Midbrain (tissue), 1 donor: ENCODE data around the gene CYP46A1.

Experiments
- DNase-seq: peaks from one replicate; lab custom pipeline; 2025; lab: John Stamatoyannopoulos, UW

CYP46A1 gene

DNA sequence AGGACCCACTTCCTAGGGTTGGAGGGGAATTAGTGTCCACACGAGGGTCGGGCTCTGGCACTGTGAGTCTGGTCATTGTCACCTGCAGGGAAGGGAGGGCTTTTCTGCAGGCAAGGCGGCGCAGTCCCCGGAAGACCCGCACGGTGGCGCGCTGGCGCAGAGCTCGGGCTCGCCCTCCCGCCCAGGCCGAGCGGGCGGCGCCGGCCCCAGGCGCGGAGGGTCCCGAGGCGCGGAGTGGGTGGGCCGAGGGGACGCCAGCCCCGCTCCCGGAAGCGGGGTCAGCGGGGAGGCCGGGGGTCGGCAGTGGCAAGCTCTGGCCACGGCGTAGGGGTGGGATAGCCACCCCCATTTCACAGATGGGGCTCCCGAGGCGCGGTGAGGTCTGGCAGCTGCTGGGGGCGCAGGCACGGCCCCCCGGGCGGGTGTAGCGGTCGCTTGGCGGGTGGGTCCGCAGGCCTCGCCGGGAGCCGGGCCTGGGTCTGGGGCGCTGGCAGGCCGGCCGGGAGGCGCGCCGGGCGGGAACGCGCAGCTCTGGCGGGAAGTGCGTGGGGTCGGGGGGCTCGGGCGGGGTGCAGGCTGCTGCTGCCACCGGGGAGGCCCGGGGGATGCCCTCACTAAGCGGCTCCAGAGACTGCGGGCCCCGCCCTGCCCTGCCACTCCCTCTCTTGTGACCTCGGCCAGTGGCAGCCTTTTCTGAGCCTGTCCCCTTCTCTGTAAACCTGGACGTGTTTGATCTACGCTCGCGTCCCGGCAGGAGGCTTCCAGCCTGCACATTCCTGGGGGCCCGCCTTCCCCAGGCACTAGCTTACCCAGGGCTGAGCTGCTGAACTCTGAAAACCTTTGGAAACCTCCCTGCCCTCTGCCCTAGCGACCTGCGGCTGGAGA is 46.1 kb downstream of the CYP46A1 start:
- DNase-seq, result peak; percentile 45

GRCh38 chr14:99730876-99731546 is 46.9 kb downstream of the CYP46A1 start:
- DNase-seq, result no peak

DNA sequence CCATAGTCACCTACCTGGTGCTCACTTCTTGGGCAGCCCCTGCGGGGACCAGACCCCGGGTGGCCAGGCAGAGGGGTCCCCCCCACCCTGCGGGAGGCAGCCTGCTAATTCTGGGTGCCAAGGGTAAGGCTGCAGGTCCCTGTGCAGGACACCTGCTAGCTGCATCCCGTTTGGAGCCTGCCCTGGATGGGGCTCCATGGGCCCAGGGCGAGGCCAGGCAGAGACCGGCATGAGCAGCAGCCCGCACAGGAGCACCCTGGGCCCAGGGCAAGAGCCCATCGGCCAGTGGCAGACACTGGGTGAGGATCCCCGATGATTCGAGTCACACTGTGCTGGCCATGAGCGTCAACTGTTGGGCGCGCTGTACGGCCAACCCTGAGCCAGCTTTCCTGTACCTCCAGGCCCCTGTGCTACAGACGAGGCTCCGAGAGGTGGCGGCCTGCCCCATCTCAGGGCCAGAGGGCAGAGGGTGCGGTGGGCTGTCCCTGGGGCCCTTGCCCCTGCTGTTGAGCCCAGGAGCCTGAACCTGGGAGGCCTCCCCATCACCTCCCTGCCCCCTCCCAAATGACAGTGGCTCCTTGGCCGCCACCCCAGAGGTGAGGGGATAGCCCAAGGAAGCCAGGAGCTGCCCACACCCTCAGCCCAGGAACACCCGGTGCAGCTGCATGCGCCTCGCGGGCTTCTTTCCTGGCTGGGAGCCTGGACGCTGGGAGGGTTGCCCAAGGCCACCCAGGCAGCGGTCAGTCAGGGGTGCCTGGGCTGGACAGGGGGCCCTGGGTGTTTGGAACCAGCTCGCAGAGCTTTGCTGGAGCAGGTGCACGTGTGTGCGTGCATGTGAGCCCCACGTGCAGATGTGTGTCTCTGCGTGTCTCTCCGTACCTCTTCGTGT is 47.7 kb downstream of the CYP46A1 start:
- DNase-seq, result peak; percentile 16

- peak; percentile 8 for DNase-seq
These were observed 48.5 kb downstream of the CYP46A1 start for GRCh38 chr14:99732436-99733210.

GRCh38 chr14:99733211-99733539 is 49.1 kb downstream of the CYP46A1 start:
- DNase-seq, result no peak

DNA sequence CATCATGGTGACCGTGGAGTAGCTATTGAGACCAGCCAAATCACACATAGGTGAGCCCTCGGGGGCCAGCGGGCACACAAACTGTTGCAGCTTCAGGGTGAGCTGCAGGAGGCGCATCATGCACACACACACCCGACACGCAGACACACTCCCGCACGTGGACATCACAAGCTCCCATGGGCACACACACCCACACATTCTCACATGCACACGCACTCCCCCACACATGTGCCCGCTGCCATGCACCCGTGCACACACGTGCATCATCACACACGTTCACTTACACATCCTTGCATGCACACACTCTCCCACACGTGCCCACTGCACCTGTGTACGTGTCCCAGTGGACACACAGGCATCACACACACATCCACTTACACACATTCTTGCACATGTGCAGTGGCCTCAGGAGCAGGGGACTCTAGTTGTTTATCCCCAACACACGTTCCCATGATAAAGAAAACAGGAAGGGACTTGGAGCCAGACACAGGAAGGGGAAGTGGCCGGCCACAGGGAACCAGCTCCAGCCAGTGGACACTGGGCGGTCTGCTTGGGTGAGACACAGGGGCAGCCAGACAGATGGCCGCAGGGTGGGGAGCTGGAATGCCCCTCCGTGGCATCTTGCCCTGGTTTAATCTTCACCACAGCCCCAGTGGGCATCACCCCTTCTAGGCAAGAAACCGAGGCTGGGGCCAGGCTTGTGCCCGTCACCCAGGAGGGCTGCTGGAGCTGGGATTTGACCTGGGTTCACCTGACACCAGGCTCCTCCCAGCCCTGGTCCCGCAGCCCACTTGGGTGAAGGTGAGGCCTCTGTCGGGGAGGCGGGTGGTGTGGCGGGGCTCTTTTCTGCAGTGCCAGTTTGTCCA is 49.7 kb downstream of the CYP46A1 start:
- peak; percentile 31 for DNase-seq

DNA sequence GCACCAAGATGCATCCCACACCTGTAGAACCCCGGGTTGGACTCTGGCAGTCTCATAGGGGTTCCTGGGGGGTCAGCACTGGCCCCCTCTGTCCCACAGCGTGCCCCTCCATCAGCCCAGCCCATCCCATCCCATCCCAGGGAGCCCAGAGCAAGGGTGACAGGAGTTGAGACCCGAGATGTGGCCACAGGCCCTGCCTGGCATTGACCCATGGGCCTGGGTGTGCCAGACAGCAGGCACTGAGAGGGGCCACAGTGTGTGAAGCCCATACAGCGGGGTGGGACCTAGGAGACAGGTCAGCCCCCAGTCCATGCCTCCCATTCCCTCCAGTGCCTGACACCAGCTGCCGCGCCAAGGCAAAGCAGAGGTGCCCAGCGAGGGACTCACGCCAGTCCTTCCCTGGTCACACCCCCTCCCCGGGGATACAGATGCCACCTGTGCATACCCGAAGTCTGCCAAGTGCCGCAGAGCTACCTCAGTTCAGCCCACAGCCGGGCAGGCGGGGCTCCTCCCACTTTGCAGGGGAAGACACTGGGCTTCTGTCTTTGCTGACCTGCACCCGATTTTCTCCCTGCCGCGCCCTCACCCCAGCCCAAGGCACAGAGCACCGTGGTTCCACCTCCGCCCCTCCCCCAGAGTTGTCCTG is 50.4 kb downstream of the CYP46A1 start:
- no peak for DNase-seq

DNA sequence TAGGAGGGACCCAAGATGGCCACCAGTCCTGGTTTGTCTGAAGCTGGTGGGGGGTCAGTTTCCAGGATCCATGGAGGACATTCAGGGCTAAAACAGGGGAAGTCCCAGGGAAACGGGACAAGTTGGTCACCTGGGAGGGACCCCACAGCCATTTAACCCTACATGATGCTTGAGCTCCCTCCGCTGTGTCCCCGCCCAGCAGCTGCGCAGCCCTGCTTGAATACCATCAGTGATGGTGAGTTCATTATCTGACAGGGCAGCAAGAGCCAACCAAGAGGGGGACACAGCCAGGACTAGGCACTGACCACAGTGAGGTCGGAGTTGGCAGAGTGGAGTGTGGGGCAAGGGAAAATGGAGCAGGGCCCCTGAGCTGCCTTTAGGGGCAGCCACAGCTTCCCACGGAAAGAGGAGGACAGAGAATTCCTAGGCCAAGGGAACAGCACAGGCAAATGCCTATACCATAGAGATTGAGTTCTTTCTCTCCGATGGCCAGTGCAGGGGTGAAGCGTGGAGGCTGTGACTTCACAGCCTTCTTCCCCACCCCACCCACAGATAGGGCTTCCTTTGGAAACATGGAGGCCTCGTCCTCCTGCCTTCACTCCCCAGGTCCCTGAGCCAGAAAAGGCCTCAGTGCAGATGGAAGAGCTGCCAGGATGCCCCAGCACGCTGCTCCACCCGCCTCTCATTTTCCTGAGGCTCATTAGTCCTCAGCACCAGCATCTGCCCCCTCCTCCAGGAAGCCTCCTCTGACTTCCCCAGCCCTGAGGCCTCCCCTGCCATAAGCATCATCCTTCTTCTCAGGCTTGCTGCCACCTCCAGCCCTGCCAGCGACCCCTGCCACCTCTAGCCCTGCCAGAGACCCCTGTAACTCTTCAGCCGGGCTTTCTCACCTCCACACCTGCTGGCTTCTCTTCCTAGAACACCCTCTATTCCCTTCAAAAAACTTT is 51.4 kb downstream of the CYP46A1 start:
- no peak for DNase-seq

DNA sequence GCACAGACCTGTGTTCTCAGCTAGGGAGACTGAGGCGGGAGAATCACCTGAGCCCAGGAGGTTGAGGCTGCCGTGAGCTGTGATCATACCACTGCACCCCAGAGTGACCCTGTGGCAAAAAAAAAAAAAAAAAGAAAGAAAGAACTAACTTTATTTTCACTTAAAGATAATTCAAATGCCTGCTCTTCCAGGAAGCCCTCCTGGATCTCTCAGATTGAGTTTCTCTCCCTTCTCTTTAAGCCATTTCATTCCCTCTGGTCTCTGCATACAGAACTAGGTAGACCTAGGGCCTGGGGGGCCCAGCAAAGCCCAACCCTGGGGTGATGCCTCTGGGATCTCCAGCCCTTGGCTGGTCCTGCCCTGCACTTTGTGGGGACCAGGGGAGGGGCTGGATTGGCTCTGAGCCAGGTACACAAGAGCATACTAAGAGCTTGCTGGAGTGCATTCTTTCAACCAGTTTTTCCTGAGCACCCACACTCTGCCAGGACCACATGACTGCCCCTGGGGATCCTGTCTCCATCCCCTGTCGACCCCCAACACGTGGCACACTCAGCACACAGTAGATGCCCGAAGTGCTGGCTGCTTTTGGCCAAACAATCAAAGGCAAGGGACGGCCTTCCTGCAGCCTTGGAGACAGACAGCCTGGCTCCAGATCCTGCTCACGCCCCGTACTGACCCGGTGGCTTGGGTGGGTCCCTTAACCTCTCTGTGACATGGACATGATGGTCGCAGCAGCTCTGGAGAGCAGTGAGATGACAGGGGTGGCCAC is 52.7 kb downstream of the CYP46A1 start:
- DNase-seq, result no peak

DNA sequence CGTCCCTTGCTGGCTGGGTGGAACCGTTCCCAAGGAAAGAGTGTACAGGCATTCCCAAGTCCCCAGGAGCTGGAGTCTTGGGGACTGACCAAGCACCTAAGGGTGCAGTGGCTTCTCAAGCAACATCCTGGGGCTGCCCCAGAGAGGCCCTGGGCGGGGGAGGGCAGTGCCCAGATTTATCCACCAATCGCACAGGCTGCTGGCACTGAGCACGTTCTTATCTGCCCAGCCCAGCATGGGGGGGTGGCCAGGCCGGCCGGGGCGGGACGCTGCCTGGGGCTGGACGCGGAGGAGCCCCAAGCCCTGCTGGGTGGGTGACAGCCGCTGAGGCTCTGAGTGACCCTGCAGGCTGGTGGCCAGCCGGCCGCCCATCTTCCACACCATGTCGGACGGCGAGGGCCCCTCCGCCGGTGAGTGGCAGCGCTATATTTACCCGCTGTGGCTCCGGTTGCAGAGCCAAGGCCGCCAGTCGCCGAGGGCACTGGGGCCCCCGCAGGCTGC is 53.4 kb downstream of the CYP46A1 start:
- DNase-seq, result peak; percentile 38

GRCh38 chr14:99737956-99738667 is 54.0 kb downstream of the CYP46A1 start:
- DNase-seq, result no peak

DNA sequence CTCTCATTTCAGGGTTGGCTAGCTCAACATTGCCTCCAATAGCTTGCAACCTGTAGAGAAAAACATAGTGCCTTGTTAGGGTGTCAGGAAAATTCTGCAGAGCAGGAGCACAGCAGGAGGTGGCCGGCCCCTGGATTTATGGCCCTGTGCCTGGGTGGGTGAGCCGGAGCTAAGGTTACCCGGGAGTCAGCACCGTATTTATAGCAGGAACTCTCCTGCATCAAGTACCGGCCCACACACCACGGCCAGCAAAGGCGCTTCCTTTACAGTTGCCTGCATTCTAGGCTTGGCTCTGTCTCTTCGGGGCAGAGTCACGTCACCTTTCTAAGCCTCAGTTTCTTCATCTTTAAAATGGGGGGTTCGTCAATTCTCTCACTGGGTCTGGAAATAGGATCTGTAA is 56.3 kb downstream of the CYP46A1 start:
- no peak for DNase-seq

DNA sequence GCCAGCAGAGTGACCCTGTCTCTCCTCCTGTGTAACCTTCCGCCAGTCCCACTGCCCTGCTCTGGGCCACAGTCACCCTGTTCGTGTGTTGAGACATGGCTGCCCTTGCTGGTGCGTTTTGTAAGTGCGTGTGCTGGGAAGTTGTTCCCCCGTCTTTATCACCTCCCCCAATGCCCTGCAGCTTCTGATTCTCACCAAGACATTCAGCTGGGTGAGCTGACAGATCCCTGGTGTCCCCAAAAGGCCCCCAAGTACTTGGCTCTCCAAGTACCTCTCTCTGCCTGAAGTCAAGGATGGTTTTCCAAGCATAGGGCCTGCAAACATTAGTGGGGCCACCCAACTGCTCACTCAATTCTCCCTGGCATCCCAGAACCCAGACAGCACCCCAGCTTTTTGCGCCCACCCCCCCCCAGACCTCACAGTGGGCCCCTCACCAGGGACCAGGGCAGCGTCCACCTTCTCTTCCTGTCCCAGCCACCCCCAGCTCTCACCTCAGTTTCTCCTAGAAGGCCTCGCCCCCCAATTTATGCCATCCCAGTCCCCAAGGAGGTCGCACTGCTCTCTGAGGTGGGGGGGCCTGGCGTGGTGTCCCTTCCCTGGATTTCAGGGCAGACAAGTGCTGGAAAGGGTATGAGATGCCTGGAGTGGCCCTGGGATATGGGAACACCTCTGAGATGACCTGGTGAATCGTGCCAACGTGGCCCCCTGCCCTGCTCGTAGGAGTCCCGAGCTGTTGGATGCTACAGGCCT is 57.3 kb downstream of the CYP46A1 start:
- DNase-seq, result no peak

- no peak for DNase-seq
These were observed 58.0 kb downstream of the CYP46A1 start for GRCh38 chr14:99742074-99742473.

DNA sequence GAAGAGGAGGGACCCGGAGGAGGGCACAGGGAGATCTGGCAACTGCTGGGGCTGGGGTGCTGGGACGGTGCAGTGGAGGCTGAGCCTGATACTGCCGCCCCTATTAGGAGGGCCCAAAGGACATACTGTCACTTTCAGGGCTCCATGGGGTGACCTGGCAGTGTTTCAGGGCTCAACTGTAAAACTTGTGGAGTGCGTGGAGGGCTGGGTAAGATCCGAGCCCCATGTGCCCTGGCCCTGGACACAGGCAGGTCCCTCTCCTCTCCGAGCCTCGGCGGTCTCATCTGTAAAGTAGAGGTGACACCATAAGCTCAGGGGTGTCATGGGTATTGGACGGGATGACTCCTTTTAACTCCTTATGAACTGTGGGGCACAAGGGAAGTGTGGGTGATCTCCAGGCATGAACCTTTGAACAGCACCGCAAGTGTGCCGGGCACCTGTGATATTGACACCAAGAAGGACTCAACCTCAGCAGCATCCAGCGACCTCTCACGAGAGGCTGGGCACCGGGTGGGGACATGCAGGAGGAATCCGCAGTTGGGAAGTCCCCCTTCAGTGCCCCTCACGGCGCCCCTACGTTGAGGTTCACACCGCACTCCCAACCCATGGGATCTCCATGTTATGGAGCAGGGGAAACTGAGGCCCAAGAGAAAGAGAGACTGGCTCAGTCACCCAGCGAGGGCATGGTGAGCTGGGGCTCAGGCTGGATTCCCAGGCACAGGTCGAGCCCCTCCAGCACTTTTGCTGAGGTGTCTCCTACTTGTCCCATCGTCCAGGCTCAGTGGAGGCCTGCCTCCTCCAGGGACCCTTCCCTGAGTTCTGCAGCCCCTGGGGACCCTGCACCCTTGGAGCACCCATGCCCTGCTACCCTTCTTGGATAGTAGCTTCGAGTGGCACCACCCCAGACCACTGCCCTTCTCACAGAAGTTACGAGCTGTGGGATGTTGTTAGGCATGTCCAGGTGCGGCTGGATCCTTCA is 58.7 kb downstream of the CYP46A1 start:
- no peak for DNase-seq
